Liver (tissue), 9 donors: Measurements from ENCODE around the gene LSM5. TPM values are rescaled to one million over a fixed set of nuclear protein-coding genes. Genes with fewer than 3 reads are reported as not detected.

Experiments used
- DNase-seq: peaks from one replicate; pipeline ENCODE4 v3.0.0-alpha.2; 2017; ENCODE audit warnings: low spot score
- H3K27ac ChIP-seq, 2 donors: one replicate each; pipeline ENCODE4 v1.7.0; 2013; ENCODE audit warnings: inconsistent platforms in 2 of 2, low read length in 2 of 2, control low read depth in 1 of 2, low read depth in 1 of 2, mild to moderate bottlenecking in 1 of 2
- H3K27me3 ChIP-seq, 4 donors: one replicate each; pipeline versions ENCODE4 v1.6.1 to v1.7.0; 2013; ENCODE audit warnings: low read length in 3 of 4, inconsistent platforms in 1 of 4, mild to moderate bottlenecking in 1 of 4, moderate library complexity in 1 of 4; ENCODE audit not compliant: control insufficient read depth in 4 of 4, insufficient read depth in 4 of 4
- H3K36me3 ChIP-seq, 4 donors: one replicate each; pipeline versions ENCODE4 v1.6.1 to v1.7.0; 2013; ENCODE audit warnings: low read length in 3 of 4, mild to moderate bottlenecking in 3 of 4, low read depth in 1 of 4, moderate library complexity in 1 of 4; ENCODE audit not compliant: control insufficient read depth in 4 of 4, insufficient read depth in 3 of 4
- H3K4me1 ChIP-seq, 4 donors: one replicate each; pipeline versions ENCODE4 v1.6.1 to v1.7.0; 2013; ENCODE audit warnings: low read length in 3 of 4, mild to moderate bottlenecking in 3 of 4, moderate library complexity in 1 of 4; ENCODE audit not compliant: control insufficient read depth in 4 of 4, insufficient read depth in 4 of 4
- H3K4me3 ChIP-seq, 3 donors: one replicate each; pipeline versions ENCODE4 v1.6.1 to v1.7.0; 2013; ENCODE audit warnings: low read length in 3 of 3, control low read depth in 1 of 3, low read depth in 1 of 3, mild to moderate bottlenecking in 1 of 3
- H3K9ac ChIP-seq, 2 donors: one replicate each; pipeline ENCODE4 v1.7.0; 2013; ENCODE audit warnings: low read length in 2 of 2, mild to moderate bottlenecking in 2 of 2, moderate library complexity in 2 of 2, control low read depth in 1 of 2, low read depth in 1 of 2
- H3K9me3 ChIP-seq, 4 donors: one replicate each; pipeline versions ENCODE4 v1.6.1 to v1.7.0; 2013; ENCODE audit warnings: low read length in 3 of 4; ENCODE audit not compliant: control insufficient read depth in 4 of 4
- CTCF ChIP-seq: fragments of 150-350 bp; IDR thresholded peaks from 2 replicates; pipeline ENCODE4 v1.5.1; 2017; ENCODE audit warnings: improper control_type of control experiment, low read depth, low read length; ENCODE audit not compliant: missing input control
- EGR1 ChIP-seq, 2 donors: IDR thresholded peaks; 2 replicates each; pipeline ENCODE4 v1.6.1; 2016 to 2018; ENCODE audit warnings: antibody characterized with exemption in 2 of 2, low read depth in 2 of 2
- FOXA1 ChIP-seq: IDR thresholded peaks from 2 replicates; pipeline ENCODE4 v1.6.1; 2016; ENCODE audit warnings: antibody characterized with exemption
- FOXA2 ChIP-seq: IDR thresholded peaks from 2 replicates; pipeline ENCODE4 v1.6.1; 2016; ENCODE audit warnings: antibody characterized with exemption
- GABPA ChIP-seq, 2 donors: IDR thresholded peaks in 1 of 2; conservative IDR thresholded peaks in 1 of 2; 2 replicates each; pipeline ENCODE4 v1.6.1; 2016; ENCODE audit warnings: antibody characterized with exemption in 2 of 2, mild to moderate bottlenecking in 1 of 2, moderate library complexity in 1 of 2
- HNF4A ChIP-seq, 2 donors: conservative IDR thresholded peaks; 2 replicates each; pipeline ENCODE4 v1.6.1; 2016; ENCODE audit warnings: antibody characterized with exemption in 2 of 2, mild to moderate bottlenecking in 2 of 2
- HNF4G ChIP-seq: IDR thresholded peaks from 2 replicates; pipeline ENCODE4 v1.6.1; 2016; ENCODE audit warnings: antibody characterized with exemption
- JUND ChIP-seq, 2 donors: IDR thresholded peaks; 2 replicates each; pipeline ENCODE4 v1.6.1; 2016; ENCODE audit warnings: antibody characterized with exemption in 2 of 2
- MAX ChIP-seq: IDR thresholded peaks from 2 replicates; pipeline ENCODE4 v1.6.1; 2016; ENCODE audit warnings: antibody characterized with exemption
- NR2F2 ChIP-seq: IDR thresholded peaks from 2 replicates; pipeline ENCODE4 v1.6.1; 2016; ENCODE audit warnings: antibody characterized with exemption
- RAD21 ChIP-seq, 2 donors: IDR thresholded peaks; 2 replicates each; pipeline ENCODE4 v1.6.1; 2016; ENCODE audit warnings: antibody characterized with exemption in 2 of 2, mild to moderate bottlenecking in 2 of 2
- REST ChIP-seq: IDR thresholded peaks from 2 replicates; pipeline ENCODE4 v1.6.1; 2016; ENCODE audit warnings: antibody characterized with exemption, mild to moderate bottlenecking
- RXRA ChIP-seq, 2 donors: IDR thresholded peaks; 2 replicates each; pipeline ENCODE4 v1.6.1; 2017 to 2018; ENCODE audit warnings: antibody characterized with exemption in 2 of 2, mild to moderate bottlenecking in 1 of 2
- SP1 ChIP-seq: IDR thresholded peaks from 2 replicates; pipeline ENCODE4 v1.6.1; 2018; ENCODE audit warnings: antibody characterized with exemption, mild to moderate bottlenecking
- TAF1 ChIP-seq: conservative IDR thresholded peaks from 2 replicates; pipeline ENCODE4 v1.6.1; 2016; ENCODE audit warnings: antibody characterized with exemption, mild to moderate bottlenecking
- YY1 ChIP-seq: IDR thresholded peaks from 2 replicates; pipeline ENCODE4 v1.6.1; 2016; ENCODE audit warnings: antibody characterized with exemption, mild to moderate bottlenecking
- WGBS: extraction: QIAGEN DNeasy Blood & Tissue Kit; methylation state at CpG from one replicate; pipeline ENCODE4 v1.1.7; 2013; 5-methylcytosine and 5-hydroxymethylcytosine counted together
- polyA plus RNA-seq, 2 donors: library from polyadenylated mRNA; stranded (reverse) in 1 of 2; unstranded in 1 of 2; fragments of 200-250 nt in 1 of 2; fragments of >200 nt in 1 of 2; fragmentation: Nextera tagmentation in 1 of 2; extraction: Ambion mirVana in 1 of 2; gene quantifications; one replicate each; pipeline versions ENCODE4 v1.2.1 to v1.2.3, GENCODE V29; 2013 to 2015
- total RNA-seq, 2 donors: library from RNA; depleted of rRNA; stranded (reverse); fragments of >200 nt; gene quantifications; one replicate each; pipeline ENCODE4 v1.2.3, GENCODE V29; 2014
- TF ChIP-seq, protein P1 (sequence below): IDR thresholded peaks from 2 replicates; pipeline ENCODE4 v1.6.1; 2016; ENCODE audit warnings: antibody characterized with exemption
- TF ChIP-seq, protein P2 (sequence below): IDR thresholded peaks from 2 replicates; pipeline ENCODE4 v1.6.1; 2016; ENCODE audit warnings: antibody characterized with exemption
- donor health status: healthy.
- donor health status: healthy.
- donor health status: healthy.
- donor health status: healthy.
- donor health status: healthy.

Gene LSM5
- total and polyA plus RNA-seq, 4 donors: 6.0 to 74.1 (median 25.8) TPM

DNA sequence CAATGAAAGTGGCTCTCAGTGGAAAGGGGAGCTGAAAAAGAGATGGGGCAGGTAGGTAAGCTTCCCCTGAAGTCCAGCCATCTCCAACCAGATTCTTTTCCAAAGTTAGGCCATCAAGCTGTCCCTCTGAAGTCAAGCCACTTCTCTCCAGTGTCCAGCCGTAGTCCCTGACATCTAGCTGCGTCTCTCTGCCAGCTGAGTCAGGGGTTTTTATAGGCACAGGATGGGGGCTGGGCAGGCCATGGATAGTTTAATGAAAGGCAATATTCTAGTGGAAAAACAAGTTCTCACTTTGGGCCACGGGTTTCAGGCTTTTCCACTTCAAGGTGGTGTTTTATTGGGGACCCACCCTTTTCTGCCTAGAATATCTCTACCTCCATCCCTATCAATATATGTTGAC lies 41.9 kb upstream of the LSM5 start:
- H3K27me3 ChIP-seq: no peaks in the 10 kb centered on the region
- peaks cover 0 to 2% (median 0%) of the 10 kb centered on the region in 4 donors for H3K36me3 ChIP-seq
- H3K4me3 ChIP-seq: no peak overlapping the region
- H3K9ac ChIP-seq: no peak overlapping the region
- 86% methylated on average over 3 of the region's 3 CpGs for WGBS
- no peak for TF ChIP-seq EGR1 (IDR thresholded peaks at IDR 0.05; ENCODE audit: low read depth in 2 of 2)
- no peak for TF ChIP-seq TAF1
- no peak for TF ChIP-seq RAD21 (IDR thresholded peaks at IDR 0.05)
- no peak for TF ChIP-seq GABPA (IDR thresholded peaks at IDR 0.05 in 1 of 2, conservative IDR thresholded peaks at IDR 0.05 in 1 of 2)
- TF ChIP-seq REST: no peak
- TF ChIP-seq NR2F2: no peak
- TF ChIP-seq, protein P1, sequence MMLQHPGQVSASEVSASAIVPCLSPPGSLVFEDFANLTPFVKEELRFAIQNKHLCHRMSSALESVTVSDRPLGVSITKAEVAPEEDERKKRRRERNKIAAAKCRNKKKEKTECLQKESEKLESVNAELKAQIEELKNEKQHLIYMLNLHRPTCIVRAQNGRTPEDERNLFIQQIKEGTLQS: no peak
- TF ChIP-seq YY1: no peak
- no peak for TF ChIP-seq FOXA1
- no peak for TF ChIP-seq HNF4A (conservative IDR thresholded peaks at IDR 0.05)
- no peak for TF ChIP-seq MAX
- no peak for TF ChIP-seq FOXA2
- TF ChIP-seq SP1: no peak
- TF ChIP-seq CTCF: no peak
- TF ChIP-seq RXRA (IDR thresholded peaks at IDR 0.05): no peak
- TF ChIP-seq, protein P2, sequence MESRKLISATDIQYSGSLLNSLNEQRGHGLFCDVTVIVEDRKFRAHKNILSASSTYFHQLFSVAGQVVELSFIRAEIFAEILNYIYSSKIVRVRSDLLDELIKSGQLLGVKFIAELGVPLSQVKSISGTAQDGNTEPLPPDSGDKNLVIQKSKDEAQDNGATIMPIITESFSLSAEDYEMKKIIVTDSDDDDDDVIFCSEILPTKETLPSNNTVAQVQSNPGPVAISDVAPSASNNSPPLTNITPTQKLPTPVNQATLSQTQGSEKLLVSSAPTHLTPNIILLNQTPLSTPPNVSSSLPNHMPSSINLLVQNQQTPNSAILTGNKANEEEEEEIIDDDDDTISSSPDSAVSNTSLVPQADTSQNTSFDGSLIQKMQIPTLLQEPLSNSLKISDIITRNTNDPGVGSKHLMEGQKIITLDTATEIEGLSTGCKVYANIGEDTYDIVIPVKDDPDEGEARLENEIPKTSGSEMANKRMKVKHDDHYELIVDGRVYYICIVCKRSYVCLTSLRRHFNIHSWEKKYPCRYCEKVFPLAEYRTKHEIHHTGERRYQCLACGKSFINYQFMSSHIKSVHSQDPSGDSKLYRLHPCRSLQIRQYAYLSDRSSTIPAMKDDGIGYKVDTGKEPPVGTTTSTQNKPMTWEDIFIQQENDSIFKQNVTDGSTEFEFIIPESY: no peak
- TF ChIP-seq JUND (IDR thresholded peaks at IDR 0.05): no peak
- no peak for TF ChIP-seq HNF4G
- peaks cover 0 to 1% (median 0%) of the 10 kb centered on the region in 4 donors for H3K4me1 ChIP-seq
- H3K27ac ChIP-seq: no peak overlapping the region
- DNase-seq: no peak
- no peaks in the 10 kb centered on the region for H3K9me3 ChIP-seq
